ENCODE data around the gene IL18RAP. TPM values are rescaled to one million over a fixed set of nuclear protein-coding genes. Genes with fewer than 3 reads are reported as not detected.

Gene IL18RAP
- total and polyA plus RNA-seq, 7 donors: 0.68 to 1.4 (median 1.1) TPM; not detected in 3

DNA sequence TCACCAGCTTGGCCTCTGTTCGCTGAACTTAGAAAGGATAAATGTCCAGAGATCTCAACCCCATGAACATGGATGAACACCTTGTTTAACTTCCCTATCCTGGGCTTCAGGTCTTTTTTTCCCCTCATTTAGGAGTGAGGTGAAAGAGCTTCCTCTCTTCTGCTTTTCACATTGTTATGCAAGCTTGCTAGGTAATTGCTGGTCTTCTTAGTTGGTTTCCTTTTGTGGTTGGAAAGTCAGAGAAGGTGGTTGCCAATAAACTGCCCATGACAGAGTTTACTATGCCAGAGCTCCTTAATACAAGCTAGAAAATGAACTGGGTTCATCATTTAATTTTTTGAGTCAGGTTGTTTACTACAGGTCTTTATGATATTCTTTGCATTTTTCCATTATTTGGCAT is 66.7 kb downstream of the IL18RAP start:
- TF ChIP-seq POLR2AphosphoS5 (IDR thresholded peaks at IDR 0.05): no peak
- TF ChIP-seq, protein P1, sequence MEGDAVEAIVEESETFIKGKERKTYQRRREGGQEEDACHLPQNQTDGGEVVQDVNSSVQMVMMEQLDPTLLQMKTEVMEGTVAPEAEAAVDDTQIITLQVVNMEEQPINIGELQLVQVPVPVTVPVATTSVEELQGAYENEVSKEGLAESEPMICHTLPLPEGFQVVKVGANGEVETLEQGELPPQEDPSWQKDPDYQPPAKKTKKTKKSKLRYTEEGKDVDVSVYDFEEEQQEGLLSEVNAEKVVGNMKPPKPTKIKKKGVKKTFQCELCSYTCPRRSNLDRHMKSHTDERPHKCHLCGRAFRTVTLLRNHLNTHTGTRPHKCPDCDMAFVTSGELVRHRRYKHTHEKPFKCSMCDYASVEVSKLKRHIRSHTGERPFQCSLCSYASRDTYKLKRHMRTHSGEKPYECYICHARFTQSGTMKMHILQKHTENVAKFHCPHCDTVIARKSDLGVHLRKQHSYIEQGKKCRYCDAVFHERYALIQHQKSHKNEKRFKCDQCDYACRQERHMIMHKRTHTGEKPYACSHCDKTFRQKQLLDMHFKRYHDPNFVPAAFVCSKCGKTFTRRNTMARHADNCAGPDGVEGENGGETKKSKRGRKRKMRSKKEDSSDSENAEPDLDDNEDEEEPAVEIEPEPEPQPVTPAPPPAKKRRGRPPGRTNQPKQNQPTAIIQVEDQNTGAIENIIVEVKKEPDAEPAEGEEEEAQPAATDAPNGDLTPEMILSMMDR (IDR thresholded peaks at IDR 0.05): no peak
- H3K4me1 ChIP-seq: peaks cover 0 to 4% (median 0%) of the 10 kb centered on the region in 4 donors
- WGBS, 2 donors: 78 to 93% methylated on average over 1 of the region's 1 CpG
- H3K27me3 ChIP-seq: no peaks in the 10 kb centered on the region
- H3K4me3 ChIP-seq: no peak overlapping the region
- no peak for DNase-seq
- no peaks in the 10 kb centered on the region for H3K9me3 ChIP-seq
- H3K27ac ChIP-seq: no peak overlapping the region
- H3K36me3 ChIP-seq: no peaks in the 10 kb centered on the region
- intact Hi-C loops (cut with DNase I): no loop called here

DNA sequence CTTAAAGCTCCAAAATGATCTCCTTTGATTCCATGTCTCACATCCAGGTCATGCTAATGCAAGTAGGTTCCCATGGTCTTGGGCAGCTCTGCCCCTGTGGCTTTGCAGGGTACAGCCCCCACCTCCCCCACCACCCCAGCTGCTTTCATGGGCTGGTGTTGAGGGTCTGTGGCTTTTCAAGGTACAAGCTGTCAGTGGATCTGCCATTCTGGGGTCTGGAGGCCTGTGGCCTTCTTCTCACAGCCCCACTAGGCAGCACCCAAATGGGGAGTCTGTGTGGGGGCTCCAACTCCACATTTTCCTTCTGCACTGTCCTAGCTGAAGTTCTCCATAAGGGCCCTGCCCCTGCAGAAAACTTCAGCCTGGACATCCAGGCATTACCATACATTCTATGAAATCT is 69.0 kb downstream of the IL18RAP start:
- Histone ChIP-seq H3K4me1 (peaks cover 0 to 4% (median 0%) of the 10 kb centered on the region in 4 donors), H3K27ac (no peak overlapping the region)

DNA sequence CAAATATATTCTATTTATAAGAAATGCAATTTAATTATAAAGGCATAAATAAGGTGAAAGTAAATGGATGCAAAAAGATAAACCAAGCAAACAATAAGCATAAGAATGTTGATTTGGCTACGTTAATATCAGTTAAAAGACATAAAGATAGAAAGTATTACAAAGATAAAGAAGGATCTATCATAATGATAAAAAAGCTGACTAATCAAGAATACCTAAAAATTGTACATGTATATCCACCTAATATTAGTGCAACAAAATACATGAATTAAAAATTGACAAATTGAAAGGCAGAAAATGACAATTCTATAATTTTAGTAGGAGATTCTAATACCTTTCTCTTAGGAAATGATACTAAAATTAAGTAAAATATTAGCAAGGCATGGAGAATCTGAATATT is 71.6 kb downstream of the IL18RAP start:
- TF ChIP-seq POLR2A (IDR thresholded peaks at IDR 0.05): no peak
- TF ChIP-seq POLR2AphosphoS5 (IDR thresholded peaks at IDR 0.05): no peak
- TF ChIP-seq, protein P1 (IDR thresholded peaks at IDR 0.05): no peak
- no peak for TF ChIP-seq EP300 (IDR thresholded peaks at IDR 0.05)

More for the DNA sequence above, 69.0 kb downstream of the IL18RAP start:
- DNase-seq: no peak
- intact Hi-C loops (cut with DNase I): no loop called here
- Histone ChIP-seq H3K4me3 (no peak overlapping the region), H3K9me3 (no peaks in the 10 kb centered on the region), H3K27me3 (no peaks in the 10 kb centered on the region), H3K36me3 (no peaks in the 10 kb centered on the region)
- TF ChIP-seq POLR2AphosphoS5 (IDR thresholded peaks at IDR 0.05): no peak
- TF ChIP-seq EP300 (IDR thresholded peaks at IDR 0.05): no peak
- TF ChIP-seq, protein P1 (IDR thresholded peaks at IDR 0.05): no peak
- no peak for TF ChIP-seq POLR2A (IDR thresholded peaks at IDR 0.05)

DNA sequence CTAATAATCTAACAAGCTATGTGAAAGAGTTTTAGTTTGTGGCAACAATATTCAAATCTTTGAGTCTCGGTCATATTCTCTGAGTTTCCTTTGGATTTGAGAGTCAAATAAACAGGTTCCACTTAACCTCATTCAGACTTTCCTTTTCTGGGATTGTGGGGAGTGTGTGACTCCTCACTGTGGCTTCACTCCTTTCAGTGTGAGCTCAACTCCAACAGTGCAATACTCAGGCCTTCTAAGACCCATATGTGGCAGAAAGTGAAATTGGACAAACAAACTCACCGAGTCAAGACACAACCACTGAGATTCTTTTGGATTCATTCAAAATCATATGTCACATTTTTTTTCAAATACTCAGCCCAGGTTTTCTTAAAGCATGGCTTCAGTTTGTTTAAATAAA is 75.5 kb downstream of the IL18RAP start:
- H3K27ac ChIP-seq: no peak overlapping the region
- TF ChIP-seq POLR2AphosphoS5 (IDR thresholded peaks at IDR 0.05) (no peak), POLR2A (IDR thresholded peaks at IDR 0.05) (no peak), EP300 (IDR thresholded peaks at IDR 0.05) (no peak)
- TF ChIP-seq, protein P1 (IDR thresholded peaks at IDR 0.05): no peak
- DNase-seq: no peak
- intact Hi-C loops (cut with DNase I): no loop called here
- no peaks in the 10 kb centered on the region for H3K9me3 ChIP-seq
- no peak overlapping the region for H3K4me3 ChIP-seq
- 89 to 91% methylated on average over 2 of the region's 2 CpGs for WGBS, 2 donors
- no peaks in the 10 kb centered on the region for H3K36me3 ChIP-seq
- H3K4me1 ChIP-seq: no peaks in the 10 kb centered on the region
- H3K27me3 ChIP-seq: no peaks in the 10 kb centered on the region

More for the DNA sequence above, 71.6 kb downstream of the IL18RAP start:
- no peaks in the 10 kb centered on the region for H3K27me3 ChIP-seq
- no peak overlapping the region for H3K4me3 ChIP-seq
- no peaks in the 10 kb centered on the region for H3K36me3 ChIP-seq
- intact Hi-C loops (cut with DNase I): no loop called here
- H3K9me3 ChIP-seq: no peaks in the 10 kb centered on the region
- DNase-seq: no peak
- WGBS, 2 donors: 93 to 97% methylated on average over 1 of the region's 1 CpG
- H3K4me1 ChIP-seq: no peaks in the 10 kb centered on the region
- H3K27ac ChIP-seq: no peak overlapping the region

DNA sequence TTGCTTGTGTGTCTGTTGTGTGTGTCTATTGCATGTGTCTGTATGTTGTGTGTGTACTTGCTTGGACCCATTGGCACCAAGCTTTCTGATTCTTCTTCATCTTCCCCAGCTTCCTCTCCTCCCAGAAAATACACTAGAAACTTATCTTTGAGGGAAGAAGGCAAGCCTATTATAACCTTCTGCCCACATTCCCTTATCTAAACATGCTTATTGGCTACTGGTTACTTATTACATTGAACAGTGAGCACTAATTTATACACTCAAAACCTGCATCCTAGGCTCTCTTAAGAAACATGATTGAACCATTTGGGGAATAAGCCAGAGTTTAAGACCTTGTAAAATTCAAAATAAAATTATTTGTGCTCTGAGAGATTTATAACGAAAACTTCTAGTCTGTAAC is 76.6 kb downstream of the IL18RAP start:
- 14 to 65% methylated on average over 1 of the region's 1 CpG for WGBS, 2 donors
- no peak overlapping the region for H3K27ac ChIP-seq

More for the DNA sequence above, 76.6 kb downstream of the IL18RAP start:
- Histone ChIP-seq H3K27me3 (no peaks in the 10 kb centered on the region), H3K36me3 (no peaks in the 10 kb centered on the region), H3K9me3 (no peaks in the 10 kb centered on the region), H3K4me1 (no peaks in the 10 kb centered on the region), H3K4me3 (no peak overlapping the region)
- no peak for DNase-seq
- TF ChIP-seq POLR2AphosphoS5 (IDR thresholded peaks at IDR 0.05) (no peak), POLR2A (IDR thresholded peaks at IDR 0.05) (no peak), EP300 (IDR thresholded peaks at IDR 0.05) (no peak)
- TF ChIP-seq, protein P1 (IDR thresholded peaks at IDR 0.05): no peak
- intact Hi-C loops (cut with DNase I): no loop called here

Data from sigmoid colon (tissue), 7 donors.